OCI-LY7 (cell line): Measurements from ENCODE around the gene TMEM250.

Experiments used
- EZH2phosphoT487 ChIP-seq: fragments of 200-600 bp; sonication (generic); IDR thresholded peaks from 2 replicates; pipeline ENCODE4 v1.6.1; 2018; ENCODE audit warnings: low read depth, borderline replicate concordance, mild to moderate bottlenecking, mixed run types, antibody characterized with exemption, low read length, moderate library complexity, mixed read lengths
- TF ChIP-seq, protein P1 (sequence below): fragments of 200-600 bp; sonication (generic); conservative IDR thresholded peaks from 2 replicates; pipeline ENCODE4 v1.5.1; 2014; ENCODE audit warnings: mild to moderate bottlenecking, antibody characterized with exemption, low read length, moderate library complexity, mixed read lengths

DNA sequence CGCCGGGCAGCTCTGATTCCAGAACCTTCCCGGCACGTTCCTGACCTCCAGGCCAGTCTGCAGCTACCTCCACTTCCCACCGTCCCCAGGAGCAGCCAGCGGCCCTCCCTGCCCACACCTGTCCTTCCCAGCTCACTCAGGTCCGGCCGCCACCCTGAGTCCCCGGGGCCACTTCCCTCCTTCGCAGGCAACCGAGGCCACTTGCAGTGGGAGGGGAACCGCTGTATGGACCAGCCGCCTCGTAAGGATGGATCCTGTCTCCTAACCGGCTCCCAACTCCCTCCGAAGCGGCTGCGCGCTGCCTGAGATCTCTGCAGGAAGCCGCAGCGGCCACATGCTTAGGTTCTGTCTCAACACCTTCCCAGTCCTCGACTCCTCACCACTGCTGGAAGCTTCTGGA is 7.5 kb downstream of the TMEM250 start:
- TF ChIP-seq, protein P1, sequence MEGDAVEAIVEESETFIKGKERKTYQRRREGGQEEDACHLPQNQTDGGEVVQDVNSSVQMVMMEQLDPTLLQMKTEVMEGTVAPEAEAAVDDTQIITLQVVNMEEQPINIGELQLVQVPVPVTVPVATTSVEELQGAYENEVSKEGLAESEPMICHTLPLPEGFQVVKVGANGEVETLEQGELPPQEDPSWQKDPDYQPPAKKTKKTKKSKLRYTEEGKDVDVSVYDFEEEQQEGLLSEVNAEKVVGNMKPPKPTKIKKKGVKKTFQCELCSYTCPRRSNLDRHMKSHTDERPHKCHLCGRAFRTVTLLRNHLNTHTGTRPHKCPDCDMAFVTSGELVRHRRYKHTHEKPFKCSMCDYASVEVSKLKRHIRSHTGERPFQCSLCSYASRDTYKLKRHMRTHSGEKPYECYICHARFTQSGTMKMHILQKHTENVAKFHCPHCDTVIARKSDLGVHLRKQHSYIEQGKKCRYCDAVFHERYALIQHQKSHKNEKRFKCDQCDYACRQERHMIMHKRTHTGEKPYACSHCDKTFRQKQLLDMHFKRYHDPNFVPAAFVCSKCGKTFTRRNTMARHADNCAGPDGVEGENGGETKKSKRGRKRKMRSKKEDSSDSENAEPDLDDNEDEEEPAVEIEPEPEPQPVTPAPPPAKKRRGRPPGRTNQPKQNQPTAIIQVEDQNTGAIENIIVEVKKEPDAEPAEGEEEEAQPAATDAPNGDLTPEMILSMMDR = no peak
- no peak for TF ChIP-seq EZH2phosphoT487
